ENCODE measurements around the gene TBRG1. TPM values are rescaled to one million over a fixed set of nuclear protein-coding genes. Genes with fewer than 3 reads are reported as not detected.

Gene TBRG1
- total RNA-seq, 1 experiment from 2014 or later, result 18.8 TPM

DNA sequence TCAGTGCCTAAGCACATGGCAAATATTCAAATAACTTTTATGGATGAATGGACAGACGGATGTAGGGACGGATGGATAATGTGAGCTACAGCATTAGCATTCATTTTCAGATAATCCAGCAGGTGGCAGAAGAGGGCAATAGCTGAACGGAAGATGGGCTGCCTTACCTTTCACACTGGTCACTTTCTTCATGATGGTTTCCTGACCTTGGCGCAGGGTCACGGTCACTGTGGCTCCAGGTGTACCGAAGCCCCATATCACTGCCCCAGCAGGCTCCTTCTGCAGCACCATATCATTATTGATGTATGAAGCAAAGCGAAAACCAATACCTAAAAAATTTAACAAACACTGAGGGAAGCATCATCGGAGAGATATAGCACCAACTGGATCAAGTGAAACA, 46.5 kb downstream of the TBRG1 start:
- TF ChIP-seq, protein P1, sequence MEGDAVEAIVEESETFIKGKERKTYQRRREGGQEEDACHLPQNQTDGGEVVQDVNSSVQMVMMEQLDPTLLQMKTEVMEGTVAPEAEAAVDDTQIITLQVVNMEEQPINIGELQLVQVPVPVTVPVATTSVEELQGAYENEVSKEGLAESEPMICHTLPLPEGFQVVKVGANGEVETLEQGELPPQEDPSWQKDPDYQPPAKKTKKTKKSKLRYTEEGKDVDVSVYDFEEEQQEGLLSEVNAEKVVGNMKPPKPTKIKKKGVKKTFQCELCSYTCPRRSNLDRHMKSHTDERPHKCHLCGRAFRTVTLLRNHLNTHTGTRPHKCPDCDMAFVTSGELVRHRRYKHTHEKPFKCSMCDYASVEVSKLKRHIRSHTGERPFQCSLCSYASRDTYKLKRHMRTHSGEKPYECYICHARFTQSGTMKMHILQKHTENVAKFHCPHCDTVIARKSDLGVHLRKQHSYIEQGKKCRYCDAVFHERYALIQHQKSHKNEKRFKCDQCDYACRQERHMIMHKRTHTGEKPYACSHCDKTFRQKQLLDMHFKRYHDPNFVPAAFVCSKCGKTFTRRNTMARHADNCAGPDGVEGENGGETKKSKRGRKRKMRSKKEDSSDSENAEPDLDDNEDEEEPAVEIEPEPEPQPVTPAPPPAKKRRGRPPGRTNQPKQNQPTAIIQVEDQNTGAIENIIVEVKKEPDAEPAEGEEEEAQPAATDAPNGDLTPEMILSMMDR (IDR thresholded peaks at IDR 0.05; ENCODE audit: unreplicated experiment), result peak; percentile 34
- Mint-ChIP-seq H3K9me3 (ENCODE audit: low read depth, unreplicated experiment) (no peaks in the 10 kb centered on the region), H3K4me3 (ENCODE audit: low read depth, unreplicated experiment) (no peak overlapping the region), H3K4me1 (ENCODE audit: low read depth, unreplicated experiment) (no peaks in the 10 kb centered on the region), H3K27me3 (ENCODE audit: unreplicated experiment) (no peaks in the 10 kb centered on the region), H3K36me3 (ENCODE audit: insufficient read depth, unreplicated experiment) (peaks cover 14% of the 10 kb centered on the region), H3K27ac (ENCODE audit: unreplicated experiment) (no peak overlapping the region)
- no TSS peak for BruUV-seq (replicated peaks)
- DNase-seq, result peak; percentile 51
- CTCF ChIA-PET, result interaction anchor here (0.6 to 1.5 kb wide), 11 partner anchors 14 to 736 kb away, joined by 3 to 16 read pairs (median 5); partner anchors contain the start of gene ESAM
- intact Hi-C loops (cut with micrococcal nuclease; ENCODE audit: unreplicated experiment), result loop anchor here (1.0 kb wide), 4 partner anchors 94 to 198 kb away; no protein-coding TSS in a partner anchor

DNA sequence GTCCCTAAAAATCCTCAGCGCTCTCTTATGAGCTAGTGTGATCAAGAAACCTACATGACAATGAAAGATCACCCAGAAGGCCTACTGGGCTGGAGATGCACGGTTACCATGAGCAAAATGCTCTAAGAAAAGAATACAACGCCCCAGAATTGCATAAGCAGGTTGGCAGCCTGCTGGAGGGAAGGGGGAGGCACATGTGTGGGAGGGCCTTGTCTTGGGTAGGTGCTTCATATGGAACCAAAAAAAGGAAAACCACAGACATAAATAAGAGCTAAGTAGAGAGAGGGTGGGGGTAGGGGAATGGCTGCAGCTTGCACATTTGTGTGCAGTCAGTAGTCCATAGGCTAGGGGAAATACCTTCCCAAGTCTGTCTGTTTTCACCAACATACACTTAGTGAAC, 48.1 kb downstream of the TBRG1 start:
- CTCF ChIA-PET, result no interaction called here

DNA sequence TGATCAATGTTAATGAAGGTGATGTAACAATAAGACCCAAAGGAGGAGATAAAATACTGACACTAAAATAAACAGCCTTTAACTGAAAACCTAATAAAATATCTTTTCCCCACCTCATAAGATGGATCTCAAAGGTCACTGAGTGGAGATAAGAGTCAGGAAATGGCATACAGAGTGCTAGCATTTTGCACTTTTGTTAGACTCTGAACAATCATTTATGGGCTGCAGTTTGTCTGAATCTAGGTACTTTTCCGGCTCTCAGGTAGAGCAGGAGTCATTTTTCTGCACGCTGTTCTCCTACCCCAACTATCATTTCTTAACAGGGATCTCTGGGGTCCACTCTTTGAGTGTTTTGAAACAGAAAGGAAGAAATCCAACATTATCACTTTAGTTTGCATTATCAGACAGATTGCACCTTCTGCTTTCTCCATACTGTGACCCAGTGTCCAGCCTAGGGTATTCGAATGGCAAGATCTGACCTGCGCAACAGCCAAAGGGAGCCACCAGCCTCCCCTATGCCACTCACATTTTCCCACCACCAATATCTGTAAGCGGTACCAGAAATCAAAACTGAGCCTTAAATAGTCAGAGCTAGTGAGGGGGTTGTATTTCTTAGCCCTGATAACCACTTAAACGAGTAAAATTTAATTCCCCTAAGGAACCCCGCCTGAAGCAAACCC, 50.0 kb downstream of the TBRG1 start:
- CTCF ChIA-PET, result interaction anchor here (1.0 to 1.6 kb wide), 2 partner anchors 67 to 86 kb away, joined by 3 to 5 read pairs; partner anchors contain the start of gene NRGN
- no TSS peak for BruUV-seq (replicated peaks)

More for the DNA sequence above, 48.1 kb downstream of the TBRG1 start:
- intact Hi-C loops (cut with micrococcal nuclease; ENCODE audit: unreplicated experiment), result no loop called here
- Mint-ChIP-seq H3K36me3 (ENCODE audit: insufficient read depth, unreplicated experiment) (peaks cover 18% of the 10 kb centered on the region), H3K27me3 (ENCODE audit: unreplicated experiment) (no peaks in the 10 kb centered on the region), H3K9me3 (ENCODE audit: low read depth, unreplicated experiment) (no peaks in the 10 kb centered on the region), H3K4me3 (ENCODE audit: low read depth, unreplicated experiment) (no peak overlapping the region), H3K4me1 (ENCODE audit: low read depth, unreplicated experiment) (no peaks in the 10 kb centered on the region), H3K27ac (ENCODE audit: unreplicated experiment) (no peak overlapping the region)
- DNase-seq, result no peak
- no TSS peak for BruUV-seq (replicated peaks)
- TF ChIP-seq, protein P1 (IDR thresholded peaks at IDR 0.05; ENCODE audit: unreplicated experiment), result no peak

DNA sequence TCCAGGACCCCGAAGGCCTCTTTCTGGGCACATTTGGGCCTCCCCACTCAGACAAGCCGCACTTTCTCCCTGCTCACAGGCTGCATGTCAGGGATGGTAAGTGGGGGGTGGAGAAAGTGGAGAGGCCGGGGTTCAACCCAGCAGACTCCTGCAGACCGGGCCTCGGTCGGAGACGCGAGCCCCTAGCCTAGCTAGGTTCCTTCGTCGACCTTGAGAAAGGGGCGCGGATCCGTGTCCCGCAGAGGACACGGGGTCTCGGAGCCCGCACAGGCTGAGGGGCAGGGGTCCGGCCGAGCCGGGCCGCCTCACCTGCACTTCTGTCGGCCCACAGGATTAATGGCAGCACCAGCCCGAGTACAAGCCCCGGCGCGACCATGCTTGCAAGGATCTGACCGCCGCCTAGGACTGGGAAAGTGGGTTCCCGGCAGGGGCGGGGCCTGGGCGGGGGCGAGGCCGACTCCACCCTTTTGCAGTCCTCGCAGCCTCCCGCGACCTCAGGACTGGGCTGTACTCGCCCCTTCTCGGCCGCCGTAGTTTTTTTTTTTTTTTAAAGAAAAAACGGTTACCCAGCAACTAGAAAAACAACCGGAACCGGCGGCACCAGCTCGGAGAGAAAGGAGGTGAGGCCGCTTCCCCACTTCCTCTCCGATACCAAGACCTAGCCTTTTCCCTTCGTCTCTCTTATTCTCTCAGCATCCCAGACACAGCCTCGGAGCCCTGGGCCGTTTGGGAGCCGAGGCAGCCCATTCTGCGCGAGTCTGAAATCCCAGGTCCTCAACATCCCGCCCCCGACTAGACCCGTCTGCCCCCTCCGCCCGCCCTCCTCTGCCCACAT, 50.9 kb downstream of the TBRG1 start, which contains the start of the genes SIAE and SPA17:
Gene SIAE (minus strand): TSS at position 407 of the 835 bp plus-strand sequence. CDS start 31 bp downstream, at position 376.
Gene SPA17 (plus strand): TSS at position 572 of the 835 bp plus-strand sequence. CDS start 1,361 bp downstream, outside the sequence.
- CTCF ChIA-PET, result interaction anchor here (0.6 to 1.6 kb wide), 7 partner anchors 66 to 1043 kb away, joined by 3 to 5 read pairs (median 4); partner anchors contain the start of gene NRGN
- TF ChIP-seq, protein P1 (IDR thresholded peaks at IDR 0.05; ENCODE audit: unreplicated experiment), result no peak
- H3K4me1 Mint-ChIP-seq (ENCODE audit: low read depth, unreplicated experiment), result no peaks in the 10 kb centered on the region
- H3K4me3 Mint-ChIP-seq (ENCODE audit: low read depth, unreplicated experiment), result peak within 1 kb of the TSS; percentile 74
- H3K36me3 Mint-ChIP-seq (ENCODE audit: insufficient read depth, unreplicated experiment), result peaks cover 18% of the 10 kb centered on the region
- TSS peak; percentile 70 for BruUV-seq (replicated peaks)
- H3K9me3 Mint-ChIP-seq (ENCODE audit: low read depth, unreplicated experiment), result no peaks in the 10 kb centered on the region
- intact Hi-C loops (cut with micrococcal nuclease; ENCODE audit: unreplicated experiment), result no loop called here
- H3K27me3 Mint-ChIP-seq (ENCODE audit: unreplicated experiment), result no peaks in the 10 kb centered on the region
- DNase-seq, result peak; percentile 89
- peak within 1 kb of the TSS; percentile 81 for H3K27ac Mint-ChIP-seq (ENCODE audit: unreplicated experiment)

More for the DNA sequence above, 50.0 kb downstream of the TBRG1 start:
- TF ChIP-seq, protein P1 (IDR thresholded peaks at IDR 0.05; ENCODE audit: unreplicated experiment), result no peak
- Mint-ChIP-seq H3K27ac (ENCODE audit: unreplicated experiment) (no peak overlapping the region), H3K27me3 (ENCODE audit: unreplicated experiment) (no peaks in the 10 kb centered on the region), H3K9me3 (ENCODE audit: low read depth, unreplicated experiment) (no peaks in the 10 kb centered on the region), H3K4me1 (ENCODE audit: low read depth, unreplicated experiment) (no peaks in the 10 kb centered on the region), H3K4me3 (ENCODE audit: low read depth, unreplicated experiment) (peak overlapping the region; percentile 74), H3K36me3 (ENCODE audit: insufficient read depth, unreplicated experiment) (peaks cover 18% of the 10 kb centered on the region)
- intact Hi-C loops (cut with micrococcal nuclease; ENCODE audit: unreplicated experiment), result no loop called here
- no peak for DNase-seq

Data from Calu3 (cell line).